HUDEP-2 (cell line): ENCODE measurements around the gene ABCA2.

ENCODE experiments used
- DNase-seq, 76 experiments: peaks; one replicate each; lab custom pipeline; 2025; ENCODE audit not compliant: unreplicated experiment in 76 of 76; lab: John Stamatoyannopoulos, UW

The ABCA2 gene

GRCh38 chr9:137030538-137031527 is 2.8 kb upstream of the ABCA2 start:
- peak in 1 of 76 experiments; percentile 10 for DNase-seq

- no peak for DNase-seq
These were observed 2.0 kb upstream of the ABCA2 start for GRCh38 chr9:137030006-137030405.

GRCh38 chr9:137029058-137029936 is 1.3 kb upstream of the ABCA2 start:
- DNase-seq: peak in 60 of 76 experiments; percentile 9 to 75 (median 52)

GRCh38 chr9:137028263-137029057 is 423 bp upstream of the ABCA2 start:
- peak in 57 of 76 experiments; percentile 6 to 66 (median 42) for DNase-seq

GRCh38 chr9:137026828-137027227 is 1.2 kb downstream of the ABCA2 start:
- DNase-seq: no peak

GRCh38 chr9:137026384-137026783 is 1.7 kb downstream of the ABCA2 start:
- DNase-seq: no peak

- DNase-seq: no peak
These were observed 2.5 kb downstream of the ABCA2 start for GRCh38 chr9:137025517-137025966.

- no peak for DNase-seq
These were observed 4.5 kb downstream of the ABCA2 start for GRCh38 chr9:137023583-137023991.

GRCh38 chr9:137023157-137023556 is 4.9 kb downstream of the ABCA2 start:
- DNase-seq: no peak

- DNase-seq: no peak
These were observed 5.4 kb downstream of the ABCA2 start for GRCh38 chr9:137022662-137023008.

GRCh38 chr9:137021979-137022661 is 5.9 kb downstream of the ABCA2 start:
- DNase-seq: peak in 72 of 76 experiments; percentile 28 to 93 (median 80)

GRCh38 chr9:137021568-137021978 is 6.5 kb downstream of the ABCA2 start:
- no peak for DNase-seq

GRCh38 chr9:137020771-137021567 is 7.1 kb downstream of the ABCA2 start:
- no peak for DNase-seq

- DNase-seq: no peak
These were observed 8.0 kb downstream of the ABCA2 start for GRCh38 chr9:137019891-137020683.

- DNase-seq: no peak
These were observed 9.1 kb downstream of the ABCA2 start for GRCh38 chr9:137018761-137019559.

- DNase-seq: no peak
These were observed 10.1 kb downstream of the ABCA2 start for GRCh38 chr9:137017791-137018497.

- DNase-seq: no peak
These were observed 11.0 kb downstream of the ABCA2 start for GRCh38 chr9:137017071-137017470.
